ENCODE results near the gene YTHDF2.

- TF ChIP-seq POLR2A (IDR thresholded peaks at IDR 0.05; ENCODE audit: low read depth, low read length) (no peak), POLR2AphosphoS5 (IDR thresholded peaks at IDR 0.05; ENCODE audit: low read depth, low read length) (no peak), TAF1 (IDR thresholded peaks at IDR 0.05; ENCODE audit: borderline replicate concordance, low read depth, low read length) (no peak)
Observed at GRCh38 chr1:28761189-28761588, 24.4 kb downstream of the YTHDF2 start.
